ENCODE data around the gene TSACC.

TSACC gene

DNA sequence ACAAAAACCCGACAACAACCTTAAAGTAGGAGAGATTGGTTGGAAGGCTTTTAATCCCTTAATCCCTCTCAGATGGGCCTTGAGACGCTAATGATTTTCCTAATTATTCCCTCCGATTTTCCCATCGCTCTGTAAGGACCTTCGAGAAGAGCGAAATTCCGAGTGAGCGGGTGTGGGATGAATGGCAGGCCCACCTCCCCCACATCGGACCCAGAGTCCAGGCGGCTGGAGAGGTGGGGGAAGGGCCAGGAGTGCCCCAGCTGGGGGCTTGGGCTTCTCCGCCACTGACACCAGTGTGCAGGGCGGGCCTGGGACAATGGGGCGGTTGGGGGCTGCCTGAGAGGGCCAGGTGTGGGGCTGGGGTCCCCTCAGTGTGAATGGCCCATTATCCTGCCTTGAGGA lies 54.1 kb downstream of the TSACC start:
- no peaks in the 10 kb centered on the region for H3K9me3 Mint-ChIP-seq
- H3K4me1 Mint-ChIP-seq: no peaks in the 10 kb centered on the region
- no peak overlapping the region for H3K4me3 Mint-ChIP-seq
- peaks cover 11% of the 10 kb centered on the region for H3K27me3 Mint-ChIP-seq
- H3K27ac Mint-ChIP-seq: no peak overlapping the region
- H3K36me3 Mint-ChIP-seq: no peaks in the 10 kb centered on the region

DNA sequence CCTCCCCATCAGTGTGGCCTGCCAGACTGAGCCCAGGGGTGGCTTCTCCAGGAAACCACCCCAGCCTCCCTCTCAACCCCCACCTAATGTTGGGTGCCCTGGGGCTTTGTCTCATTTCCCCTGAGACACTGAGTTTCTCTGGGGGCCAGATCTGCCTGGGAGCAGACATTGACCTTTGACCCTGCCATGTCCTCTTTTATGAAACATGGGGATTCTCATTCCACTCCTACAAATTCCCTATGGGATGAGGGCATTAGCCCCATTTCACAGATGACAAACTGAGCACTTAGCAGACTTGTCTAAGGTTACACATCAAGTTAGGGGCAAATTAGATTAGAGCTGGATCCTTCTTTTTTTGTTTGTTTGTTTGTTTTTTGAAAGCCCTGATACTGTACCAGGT lies 54.8 kb downstream of the TSACC start:
- no peak overlapping the region for H3K4me3 Mint-ChIP-seq
- no peaks in the 10 kb centered on the region for H3K4me1 Mint-ChIP-seq
- H3K27ac Mint-ChIP-seq: no peak overlapping the region
- peaks cover 8% of the 10 kb centered on the region for H3K27me3 Mint-ChIP-seq
- H3K9me3 Mint-ChIP-seq: no peaks in the 10 kb centered on the region
- H3K36me3 Mint-ChIP-seq: no peaks in the 10 kb centered on the region

GRCh38 chr1:156394082-156394481 lies 55.8 kb downstream of the TSACC start:
- no peak overlapping the region for H3K27ac Mint-ChIP-seq
- H3K9me3 Mint-ChIP-seq: no peaks in the 10 kb centered on the region
- no peaks in the 10 kb centered on the region for H3K4me1 Mint-ChIP-seq
- no peaks in the 10 kb centered on the region for H3K36me3 Mint-ChIP-seq
- H3K27me3 Mint-ChIP-seq: peaks cover 4% of the 10 kb centered on the region
- no peak overlapping the region for H3K4me3 Mint-ChIP-seq

DNA sequence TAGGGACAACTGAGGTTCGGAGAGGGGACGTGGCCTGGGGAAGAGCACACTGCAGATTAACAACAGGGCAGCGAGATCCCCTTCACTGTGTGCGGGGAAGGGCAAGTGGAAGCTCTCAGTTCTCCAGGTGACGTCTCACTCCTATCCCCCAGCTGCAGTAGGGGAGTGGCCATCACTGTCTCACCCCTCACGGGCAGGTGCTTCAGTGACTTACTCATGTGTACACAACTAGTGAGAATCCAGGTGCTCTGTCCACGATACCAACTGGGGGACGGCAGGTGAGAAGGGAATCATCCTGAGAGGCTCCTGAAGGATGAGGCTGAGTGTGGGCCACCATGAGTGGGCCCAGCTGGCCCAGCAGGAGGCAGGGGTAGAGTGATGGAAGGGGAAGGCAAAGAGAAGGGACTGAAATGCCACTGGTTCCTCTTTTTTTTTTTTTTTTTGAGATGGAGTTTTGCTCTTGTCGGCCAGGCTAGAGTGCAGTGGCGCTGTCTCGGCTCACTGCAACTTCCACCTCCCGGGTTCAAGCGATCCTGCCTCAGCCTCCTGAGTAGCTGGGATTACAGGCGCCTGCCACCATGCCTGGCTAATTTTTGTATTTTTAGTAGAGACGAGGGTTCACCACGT lies 56.6 kb downstream of the TSACC start:
- Mint-ChIP-seq H3K27me3 (peaks cover 3% of the 10 kb centered on the region), H3K4me3 (no peak overlapping the region), H3K9me3 (no peaks in the 10 kb centered on the region), H3K36me3 (no peaks in the 10 kb centered on the region), H3K27ac (no peak overlapping the region), H3K4me1 (no peaks in the 10 kb centered on the region)
